HG02885 (cell line): Measurements from ENCODE around the gene ENTPD8.
A peak's percentile ranks its signal among the peaks of the same experiment; 100 is the strongest.
"Not testable (repeated sequence)": the region's sequence is repeated elsewhere in the genome, so short reads cannot be mapped to it uniquely, and the experiment has no call there.

Experiments
- ATAC-seq: cut with Tn5 transposase; IDR thresholded peaks from one replicate; pipeline ENCODE4 v1.9.1; 2021; ENCODE audit warnings: mild to moderate bottlenecking; ENCODE audit not compliant: unreplicated experiment, poor library complexity

The ENTPD8 gene

GRCh38 chr9:137459601-137460362 is 18.6 kb upstream of the ENTPD8 start:
- no peak for ATAC-seq

- ATAC-seq = peak; percentile 85
These were observed 18.0 kb upstream of the ENTPD8 start, which contains the start of gene NSMF for GRCh38 chr9:137459152-137459600. NSMF (minus strand) TSS chr9:137459334; CDS start chr9:137459102, 232 bp downstream.

- peak; percentile 5 for ATAC-seq
These were observed 17.3 kb upstream of the ENTPD8 start for GRCh38 chr9:137458194-137459151.

GRCh38 chr9:137457406-137458193 is 16.4 kb upstream of the ENTPD8 start:
- no peak for ATAC-seq

GRCh38 chr9:137456864-137457405 is 15.8 kb upstream of the ENTPD8 start:
- ATAC-seq = no peak

GRCh38 chr9:137456061-137456863 is 15.1 kb upstream of the ENTPD8 start:
- ATAC-seq = no peak

- no peak for ATAC-seq
These were observed 14.3 kb upstream of the ENTPD8 start for GRCh38 chr9:137455359-137455991.

- ATAC-seq = no peak
These were observed 13.6 kb upstream of the ENTPD8 start for GRCh38 chr9:137454597-137455358.

- no peak for ATAC-seq
These were observed 13.0 kb upstream of the ENTPD8 start for GRCh38 chr9:137454145-137454596.

GRCh38 chr9:137453643-137454081 is 12.5 kb upstream of the ENTPD8 start:
- ATAC-seq = peak; percentile 57

GRCh38 chr9:137452761-137453642 is 11.8 kb upstream of the ENTPD8 start:
- ATAC-seq = no peak

GRCh38 chr9:137452006-137452760 is 11.0 kb upstream of the ENTPD8 start:
- no peak for ATAC-seq

- ATAC-seq = not testable (repeated sequence)
These were observed 10.3 kb upstream of the ENTPD8 start for GRCh38 chr9:137451264-137452005.

- ATAC-seq = not testable (repeated sequence)
These were observed 9.5 kb upstream of the ENTPD8 start for GRCh38 chr9:137450539-137451222.
